DMS114 treated with DMSO at 0.1 percent for 48 hours (cell line): ENCODE data around the gene BTBD10.
"Not testable (repeated sequence)": the region's sequence is repeated elsewhere in the genome, so short reads cannot be mapped to it uniquely, and the experiment has no call there.

Experiments used
- DNase-seq: peaks from one replicate; lab custom pipeline; 2025; ENCODE audit not compliant: unreplicated experiment; lab: John Stamatoyannopoulos, UW

Gene BTBD10

DNA sequence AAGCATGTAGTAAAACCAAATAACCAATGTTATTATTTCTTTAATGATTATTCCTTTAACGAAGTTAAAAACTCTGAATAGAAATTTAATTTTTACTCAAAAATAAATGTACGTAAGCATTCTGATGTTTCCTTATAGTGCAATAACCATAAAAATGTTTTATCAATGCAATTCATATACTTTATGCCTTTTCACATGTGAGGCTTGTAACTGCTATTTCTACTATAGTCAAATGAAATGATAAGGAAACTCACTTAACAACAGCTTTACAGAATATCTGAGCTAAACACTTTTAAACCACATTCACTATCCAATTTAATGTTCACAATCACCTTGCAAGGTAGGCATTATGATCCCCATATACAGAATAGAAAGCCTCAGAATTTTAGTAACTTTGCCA is 17.4 kb downstream of the BTBD10 start:
- DNase-seq: no peak

DNA sequence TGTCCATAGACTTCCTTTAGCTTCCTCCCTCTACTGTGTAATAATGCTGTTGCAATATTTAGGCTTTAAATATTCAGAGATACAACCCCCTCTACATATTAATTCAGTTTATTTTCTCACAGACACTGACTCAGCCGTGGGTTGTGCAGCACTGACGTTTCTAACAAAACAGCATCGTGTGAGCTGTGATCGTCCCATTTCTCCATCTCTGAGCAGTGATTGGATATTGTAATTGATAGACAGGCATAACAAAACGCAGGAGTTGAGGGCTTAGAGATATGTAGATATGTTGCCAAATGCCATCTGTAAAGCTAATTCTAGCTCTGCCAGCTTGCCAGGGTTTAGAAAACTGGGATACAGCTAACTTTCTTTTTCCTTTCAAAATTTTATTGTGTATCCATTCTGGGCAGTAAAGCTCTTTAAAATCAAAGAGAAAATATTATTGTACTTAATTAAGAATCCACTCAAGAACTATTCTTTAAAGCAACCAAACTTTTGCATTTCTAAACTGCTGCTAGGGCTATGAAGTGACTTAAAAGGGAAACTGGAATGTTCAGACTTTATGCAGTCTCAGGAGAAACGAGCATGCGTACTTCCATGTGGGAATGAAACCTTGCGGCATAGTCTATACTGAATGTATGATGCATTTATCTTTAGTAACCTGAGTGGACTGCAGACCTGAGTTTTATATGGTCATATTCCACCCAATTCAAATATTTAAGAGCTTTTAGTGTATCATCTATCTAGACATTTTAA is 22.7 kb downstream of the BTBD10 start:
- DNase-seq: peak; percentile 15

DNA sequence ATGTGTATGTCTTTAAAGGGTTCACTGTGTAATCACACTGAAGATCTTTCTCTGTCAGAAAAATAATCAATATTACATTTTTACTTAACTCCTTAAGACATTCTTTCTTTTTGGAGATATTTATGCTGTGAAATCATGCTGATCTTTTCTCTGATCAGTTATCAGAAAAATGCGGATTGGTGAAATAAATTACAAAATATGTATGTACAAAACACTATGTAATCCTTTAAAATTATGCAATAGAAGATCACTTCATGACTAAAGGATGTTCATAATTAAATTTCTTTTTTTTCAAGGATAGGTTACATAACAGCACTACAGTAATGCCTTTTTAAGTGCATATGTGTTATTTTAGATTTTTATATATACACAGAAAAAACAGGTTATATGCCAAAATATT is 24.7 kb downstream of the BTBD10 start:
- DNase-seq: no peak

DNA sequence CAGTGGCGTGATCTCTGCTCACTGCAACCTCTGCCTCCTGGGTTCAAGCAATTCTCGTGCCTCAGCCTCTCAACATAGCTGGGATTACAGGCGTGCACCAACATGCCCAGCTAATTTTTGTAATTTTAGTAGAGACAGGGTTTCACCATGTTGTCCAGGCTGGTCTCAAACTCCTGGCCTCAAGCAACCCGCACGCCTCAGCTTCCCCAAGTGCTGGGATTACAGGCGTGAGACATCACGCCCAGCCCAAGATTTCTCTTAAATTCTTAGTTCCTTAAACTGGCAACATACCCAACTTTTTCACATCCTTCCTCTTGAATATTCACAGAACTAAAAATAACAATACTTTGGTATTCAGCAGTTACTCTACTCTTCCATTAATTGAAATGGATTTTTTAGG is 26.2 kb downstream of the BTBD10 start:
- DNase-seq: not testable (repeated sequence)

DNA sequence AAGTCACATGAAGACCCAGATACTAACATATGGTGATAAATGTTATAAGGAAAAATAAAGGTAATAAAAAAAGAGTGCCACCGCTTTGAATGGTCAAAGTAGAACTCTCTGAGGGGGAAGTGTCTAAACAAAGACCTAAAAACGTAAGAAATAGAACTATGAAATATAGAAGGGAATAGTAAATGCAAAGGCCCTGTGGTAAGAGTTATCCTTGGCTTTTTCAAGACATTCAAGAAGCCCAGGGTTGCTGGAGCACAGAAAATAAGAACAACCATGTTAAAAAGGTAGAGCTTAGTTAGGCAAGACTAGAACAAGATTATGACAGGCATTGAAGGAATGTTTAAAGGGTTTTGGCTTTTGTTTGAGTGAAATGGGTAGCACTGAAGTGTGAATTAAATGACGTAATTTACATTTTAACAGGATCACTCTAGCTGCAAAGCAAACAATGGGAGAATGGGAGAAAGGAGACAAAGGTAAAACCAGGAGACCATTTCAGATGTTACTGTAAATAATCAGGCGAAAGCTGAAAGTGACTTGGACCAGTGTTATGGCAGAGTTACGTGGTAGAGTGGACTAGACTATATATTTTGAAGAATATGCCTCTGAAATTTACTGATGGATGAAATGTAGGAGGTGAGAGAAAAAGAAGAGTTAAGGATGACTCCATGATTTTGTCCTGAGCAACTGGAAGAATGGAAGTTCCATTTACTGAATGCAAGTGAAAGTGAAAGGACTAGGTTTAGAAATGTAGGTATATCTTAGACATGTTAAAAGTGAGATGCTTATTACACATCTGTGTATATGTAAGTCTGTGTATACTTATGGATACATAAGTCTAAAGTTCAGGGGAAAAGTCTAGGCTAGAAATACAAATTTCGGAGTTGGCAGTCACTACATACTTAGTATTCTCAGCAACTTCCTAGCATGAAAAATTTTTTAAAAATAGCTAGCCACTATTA is 28.5 kb downstream of the BTBD10 start:
- no peak for DNase-seq

DNA sequence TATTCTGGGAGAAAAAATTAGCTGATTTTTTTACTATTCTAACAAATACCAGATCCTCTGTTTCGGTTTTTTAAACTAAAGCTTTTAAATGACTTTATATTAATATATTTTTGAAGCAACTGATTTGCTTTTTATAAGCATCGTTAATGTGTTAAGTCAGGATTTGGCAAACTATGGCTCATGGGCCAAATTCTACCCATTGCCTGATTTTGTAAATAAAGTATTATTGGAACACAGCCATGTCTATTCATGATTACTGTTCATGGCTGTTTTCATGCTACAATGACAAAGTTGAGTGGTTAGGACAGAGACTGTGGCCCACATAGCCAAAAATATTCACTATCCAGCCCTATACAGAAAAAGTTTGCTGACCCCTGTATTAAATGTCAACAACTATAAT is 29.6 kb downstream of the BTBD10 start:
- no peak for DNase-seq

DNA sequence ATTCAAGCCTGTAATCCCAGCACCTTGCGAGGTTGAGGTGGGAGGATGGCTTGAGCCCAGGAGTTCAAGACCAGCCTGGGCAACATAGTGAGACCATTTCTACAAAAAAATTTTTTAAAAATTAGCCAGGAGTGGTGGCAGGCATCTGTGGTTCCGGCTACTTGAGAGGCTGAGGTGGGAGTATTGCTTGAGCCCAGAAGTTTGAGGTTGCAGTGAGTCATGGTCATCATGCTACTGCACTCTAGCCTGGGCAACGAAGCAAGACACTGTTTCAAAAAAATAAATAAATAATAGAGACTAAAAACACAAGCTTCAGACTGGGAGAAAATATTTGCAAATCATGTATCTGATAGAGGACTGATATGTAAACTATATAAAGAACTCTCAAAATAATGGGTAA is 33.2 kb downstream of the BTBD10 start:
- no peak for DNase-seq

DNA sequence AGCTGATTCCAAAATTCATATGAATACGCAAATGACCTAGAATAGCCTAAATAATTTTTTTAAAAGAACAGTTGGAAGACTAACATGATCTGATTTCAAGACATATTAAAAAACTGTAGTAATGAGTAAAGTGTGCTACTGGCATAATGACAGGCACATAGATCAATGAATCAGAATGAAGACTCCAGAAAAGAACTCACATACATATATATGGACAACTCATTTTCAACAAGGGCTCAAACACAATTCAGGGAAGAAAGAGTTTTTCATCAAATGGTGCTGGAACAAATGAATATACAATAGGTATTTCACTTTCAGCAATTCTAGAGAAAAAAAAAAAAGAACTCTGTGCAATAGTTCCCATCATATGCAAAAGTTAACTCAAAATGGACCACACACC is 33.7 kb downstream of the BTBD10 start:
- no peak for DNase-seq

DNA sequence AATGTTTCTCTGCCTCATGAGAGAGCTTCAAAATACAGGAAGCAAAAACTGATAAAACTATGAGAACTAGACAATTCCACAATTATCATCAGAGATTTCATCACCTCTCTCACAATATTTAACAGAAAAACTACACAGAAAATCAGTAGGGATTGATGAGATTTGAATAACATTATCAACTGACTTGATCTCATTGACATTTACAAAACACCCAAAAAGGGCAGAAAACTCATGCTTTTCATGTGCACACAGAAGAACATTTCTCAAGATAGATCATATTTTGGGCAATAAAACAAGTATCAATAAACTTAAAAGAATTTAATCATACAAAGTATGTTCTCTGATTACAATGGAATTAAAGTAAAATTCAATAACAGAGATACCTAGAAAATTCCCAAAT is 35.6 kb downstream of the BTBD10 start:
- no peak for DNase-seq

DNA sequence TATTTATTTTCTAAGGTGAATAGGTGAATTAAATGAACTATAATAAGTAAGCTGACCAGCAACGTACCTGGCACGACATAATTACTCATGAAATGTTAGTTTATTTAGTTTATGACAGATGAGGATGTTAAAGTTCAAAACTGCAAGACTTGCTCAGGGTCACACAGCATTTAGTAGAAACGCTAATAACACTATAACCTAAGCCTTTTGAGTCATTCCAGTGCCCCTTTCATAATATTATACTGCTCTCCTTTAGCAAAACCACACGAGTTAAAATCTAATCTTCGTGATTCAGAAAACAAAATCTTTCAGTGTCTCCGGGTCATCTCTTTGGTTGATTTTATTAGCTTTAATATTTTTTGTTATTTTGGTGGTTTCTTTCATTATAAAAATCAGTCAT is 39.6 kb downstream of the BTBD10 start:
- DNase-seq: no peak

DNA sequence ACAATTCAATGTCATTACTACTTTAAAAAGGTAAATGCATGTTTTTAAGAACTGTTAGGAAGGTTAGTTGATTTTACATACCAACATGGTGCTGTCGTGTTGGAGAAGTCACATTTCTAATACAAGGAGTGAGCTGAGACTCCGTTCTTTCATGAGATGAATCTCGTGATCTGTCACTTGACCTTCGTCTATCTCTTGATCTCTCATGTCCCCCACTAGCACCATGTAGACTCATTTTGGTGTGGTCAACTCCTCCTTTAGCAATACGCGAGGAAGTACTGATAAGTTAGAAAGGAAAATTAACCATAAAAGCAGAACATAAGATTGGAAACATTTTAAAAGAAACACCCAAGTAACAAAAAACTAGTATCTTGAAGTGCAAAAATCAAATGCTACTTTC is 41.5 kb downstream of the BTBD10 start:
- DNase-seq: no peak

DNA sequence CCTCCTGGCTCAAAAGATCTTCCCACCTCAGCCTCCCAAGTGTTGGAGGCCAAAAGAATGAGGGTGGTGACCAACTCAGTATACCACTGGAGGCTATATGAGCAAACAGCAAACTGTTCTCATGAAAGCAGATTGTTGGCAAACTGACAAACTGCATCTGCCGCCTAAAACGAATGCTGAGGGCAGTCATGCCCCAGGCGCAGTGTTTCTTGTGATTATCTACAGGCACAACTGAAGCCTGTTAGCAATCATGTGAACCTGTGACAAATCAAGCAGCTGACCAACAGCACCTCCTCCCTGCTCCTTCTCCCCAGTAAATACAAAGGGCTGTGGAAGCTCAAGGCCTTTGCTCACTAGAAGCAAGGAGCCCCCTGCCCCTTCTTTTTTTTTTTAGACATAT is 47.8 kb downstream of the BTBD10 start:
- DNase-seq: no peak

DNA sequence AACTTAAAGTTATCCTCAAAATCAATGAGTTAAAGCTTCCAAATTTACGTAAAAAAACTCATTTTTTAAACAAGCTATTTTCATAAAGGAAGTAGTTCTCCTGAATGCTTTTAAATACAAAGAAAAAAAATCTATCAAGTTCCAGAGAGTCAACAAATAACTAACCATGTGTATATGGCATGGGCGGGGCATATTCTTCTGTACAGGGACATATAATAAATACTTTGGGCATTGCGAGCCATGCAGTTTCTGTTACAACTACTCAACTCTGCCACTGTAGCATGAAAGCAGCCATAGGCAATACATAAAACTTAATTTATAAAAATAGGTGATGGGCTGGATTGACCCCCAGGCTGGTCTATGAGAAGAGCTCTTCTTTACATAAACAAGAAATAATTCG is 57.8 kb downstream of the BTBD10 start:
- no peak for DNase-seq

DNA sequence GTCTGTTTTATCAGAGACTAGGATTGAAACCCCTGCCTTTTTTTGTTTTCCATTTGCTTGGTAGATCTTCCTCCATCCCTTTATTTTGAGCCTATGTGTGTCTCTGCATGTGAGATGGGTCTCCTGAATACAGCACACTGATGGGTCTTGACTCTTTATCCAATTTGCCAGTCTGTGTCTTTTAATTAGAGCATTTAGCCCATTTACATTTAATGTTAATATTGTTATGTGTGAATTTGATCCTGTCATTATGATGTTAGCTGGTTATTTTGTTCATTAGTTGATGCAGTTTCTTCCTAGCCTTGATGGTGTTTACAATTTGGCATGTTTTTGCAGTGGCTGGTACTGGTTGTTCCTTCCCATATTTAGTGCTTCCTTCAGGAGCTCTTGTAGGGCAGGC is 64.7 kb downstream of the BTBD10 start:
- not testable (repeated sequence) for DNase-seq

DNA sequence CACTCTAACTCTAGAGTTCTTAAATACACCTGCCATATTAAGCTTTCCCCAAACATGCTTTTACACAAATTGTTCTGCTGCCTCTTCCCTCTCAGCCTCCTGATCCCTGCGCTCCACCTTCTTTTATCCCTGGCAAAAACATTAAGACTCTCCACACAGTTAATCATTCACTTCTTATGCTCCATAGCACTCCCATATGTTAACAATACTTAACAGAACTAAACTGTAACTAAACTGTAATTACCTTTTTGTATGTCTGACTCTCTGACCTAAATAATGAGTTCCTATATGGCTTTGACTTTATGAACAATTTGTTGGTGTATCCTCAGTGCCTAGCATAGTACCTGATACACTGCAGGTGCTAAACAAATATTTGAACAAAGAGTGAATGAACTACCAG is 71.8 kb downstream of the BTBD10 start:
- DNase-seq: no peak

DNA sequence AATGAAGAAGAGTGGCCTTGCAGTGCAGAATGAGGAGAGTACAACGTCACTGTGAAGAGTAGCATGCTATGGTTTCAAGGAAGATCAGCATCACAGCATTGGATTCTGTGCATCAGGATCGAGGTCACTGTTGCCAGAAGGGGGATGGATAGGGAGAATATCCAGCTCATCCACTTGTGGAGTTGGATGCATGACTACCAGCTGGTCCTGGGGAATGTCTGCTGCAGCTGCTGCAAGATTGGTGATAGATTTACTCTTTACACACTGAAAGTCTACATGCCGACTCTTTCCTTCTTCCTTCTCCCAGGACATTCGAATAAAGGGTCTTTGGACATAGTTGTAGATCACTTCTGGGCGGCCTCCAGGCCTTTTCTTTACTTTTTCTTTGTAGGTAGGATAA is 74.3 kb downstream of the BTBD10 start:
- no peak for DNase-seq

DNA sequence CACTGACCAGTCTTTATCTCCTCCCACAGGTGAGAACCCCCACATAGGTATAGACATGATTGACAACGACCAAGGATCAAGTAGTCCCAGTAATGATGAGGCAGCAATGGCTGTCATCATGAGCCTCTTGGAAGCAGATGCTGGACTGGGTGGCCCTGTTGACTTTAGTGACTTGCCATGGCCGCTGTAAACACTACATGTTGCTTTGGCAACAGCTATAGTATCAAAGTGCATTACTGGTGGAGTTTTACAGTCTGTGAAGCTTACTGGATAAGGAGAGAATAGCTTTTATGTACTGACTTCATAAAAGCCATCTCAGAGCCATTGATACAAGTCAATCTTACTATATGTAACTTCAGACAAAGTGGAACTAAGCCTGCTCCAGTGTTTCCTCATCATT is 76.5 kb downstream of the BTBD10 start:
- DNase-seq: no peak

DNA sequence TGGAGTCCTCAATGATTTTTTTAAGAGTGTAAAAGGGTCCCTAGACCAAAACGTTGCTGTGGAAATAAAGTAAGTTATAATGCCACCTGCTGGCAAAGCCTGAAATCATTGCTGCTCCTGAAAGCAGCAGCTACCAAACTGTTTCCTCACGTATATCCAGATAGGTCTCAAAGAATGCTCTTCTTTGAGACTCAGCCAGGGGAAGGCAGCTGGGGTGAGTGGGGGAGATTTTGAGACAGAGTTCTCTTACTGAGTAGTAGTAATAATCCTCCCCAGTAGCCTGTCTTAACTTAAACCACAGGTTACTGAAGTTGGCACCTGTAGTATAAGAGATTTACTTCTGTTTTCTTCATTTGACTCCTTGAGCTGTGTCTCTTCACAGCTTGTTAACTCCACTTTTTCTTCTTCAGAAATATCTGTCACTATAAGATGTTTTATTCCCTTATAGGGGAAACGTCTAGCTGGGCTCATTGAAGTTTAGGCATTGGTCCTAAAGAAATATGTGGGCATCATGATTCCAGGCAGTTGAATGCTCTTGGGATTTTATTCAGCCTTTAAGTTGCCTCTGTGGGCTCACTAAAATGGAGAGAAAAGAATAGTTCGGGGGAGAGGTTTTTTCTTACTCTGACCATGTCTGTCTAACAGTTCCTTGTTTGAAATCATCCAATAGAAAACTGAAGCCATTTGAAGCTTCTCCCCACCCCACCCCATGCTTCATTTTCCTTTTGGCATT is 77.9 kb downstream of the BTBD10 start:
- peak; percentile 32 for DNase-seq

DNA sequence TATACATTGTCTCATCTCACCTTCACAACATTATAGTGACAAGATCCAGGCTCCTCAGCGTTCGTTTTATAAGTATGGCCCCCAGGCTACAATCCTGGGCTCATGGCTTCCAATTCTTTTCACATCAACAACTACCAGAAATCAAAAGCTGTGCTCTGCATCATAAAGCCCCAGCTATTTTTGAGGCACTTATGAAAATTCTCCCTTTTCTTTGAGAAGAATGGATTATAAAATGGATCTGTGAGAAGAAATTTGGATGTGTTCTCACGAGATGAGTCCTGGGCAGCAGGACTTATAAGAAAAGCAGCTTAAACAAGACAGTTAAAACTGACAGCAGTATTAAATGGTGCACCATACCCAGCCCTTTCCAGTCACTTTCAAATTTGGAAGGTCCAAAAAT is 80.3 kb downstream of the BTBD10 start:
- no peak for DNase-seq

DNA sequence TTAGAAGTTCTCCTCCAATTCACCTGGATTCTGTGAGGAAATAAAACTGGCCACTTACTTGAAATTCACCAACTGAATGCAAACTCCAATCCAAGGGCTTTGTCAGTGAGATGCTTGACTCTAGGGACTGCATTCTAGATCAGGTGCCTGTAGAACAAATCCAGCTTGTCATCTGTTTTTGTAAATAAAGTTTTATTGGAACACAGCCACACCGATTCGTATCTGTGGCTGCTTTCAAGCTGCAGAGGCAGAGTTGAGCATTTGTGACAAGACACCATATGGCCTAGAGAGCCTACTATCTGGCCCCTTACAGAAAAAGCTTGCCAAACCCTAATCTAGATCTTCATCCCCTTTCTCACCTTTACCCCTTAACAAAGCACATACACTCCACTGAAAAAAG is 82.3 kb downstream of the BTBD10 start:
- DNase-seq: no peak

DNA sequence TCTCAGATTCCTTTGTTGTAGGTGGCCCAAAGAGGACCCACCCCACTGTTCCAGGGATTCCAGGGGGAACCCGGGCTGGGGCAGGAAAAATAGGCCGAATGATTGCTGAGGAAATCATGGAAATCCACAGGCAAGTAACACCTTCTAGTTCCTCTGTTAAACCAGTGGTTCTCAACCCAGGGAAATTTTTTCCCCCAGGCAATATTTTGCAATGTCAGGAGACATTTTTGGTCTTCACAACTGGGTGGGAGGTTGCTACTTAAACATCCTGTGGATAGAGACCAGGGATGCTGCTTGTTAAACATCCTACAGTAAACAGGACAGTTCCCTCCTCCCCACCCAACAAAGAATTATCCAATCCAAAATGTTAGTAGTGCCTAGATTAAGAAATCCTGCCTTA is 84.7 kb downstream of the BTBD10 start:
- DNase-seq: no peak

DNA sequence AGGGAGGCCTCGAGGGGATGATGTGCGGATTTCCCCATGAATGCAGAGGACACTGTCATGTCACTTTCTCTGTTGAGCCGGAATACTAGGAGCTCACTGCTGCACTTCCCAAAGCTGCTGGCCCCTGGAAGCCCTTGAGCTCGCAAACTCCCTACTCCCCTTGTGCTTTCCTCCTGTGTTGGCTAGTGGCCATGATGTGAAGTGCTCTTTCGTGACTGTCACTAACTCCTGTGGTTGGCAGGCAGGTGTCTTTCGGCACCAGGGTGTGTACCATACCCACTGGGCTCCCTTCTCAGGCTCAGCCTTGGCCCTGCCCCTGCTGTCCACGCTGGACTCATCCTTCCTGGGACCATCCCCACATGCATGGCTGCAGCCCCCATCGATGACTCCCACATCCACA is 86.2 kb downstream of the BTBD10 start:
- DNase-seq: no peak
